ENCODE results near the gene ZKSCAN3.

Gene ZKSCAN3

DNA sequence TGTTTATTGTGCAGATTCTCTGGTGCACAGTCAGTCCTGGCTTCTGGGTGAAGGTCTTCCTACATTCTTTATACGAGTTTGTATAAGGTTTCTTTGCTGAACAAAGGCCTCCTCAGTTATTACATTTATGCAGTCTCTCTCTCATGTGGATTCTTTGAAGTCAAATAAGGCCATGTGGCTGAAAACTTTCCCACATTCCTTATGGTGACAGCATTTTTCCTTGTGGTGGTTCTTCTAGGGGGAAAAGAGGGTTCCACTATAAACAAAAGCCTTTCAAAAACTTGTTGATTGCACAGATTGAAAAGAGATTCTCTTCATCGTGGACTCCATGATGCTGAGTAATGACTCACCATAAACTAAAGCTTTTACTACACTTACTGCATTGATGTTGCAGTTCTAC lies 30.6 kb downstream of the ZKSCAN3 start:
- 0 out of 2 replicates have a peak overlapping the region, but pooled peaks have one; percentile 12 for H3K27ac ChIP-seq
- TF ChIP-seq CTCF (IDR thresholded peaks at IDR 0.05) (no peak), ZFX (IDR thresholded peaks at IDR 0.05; ENCODE audit: borderline replicate concordance) (no peak)

DNA sequence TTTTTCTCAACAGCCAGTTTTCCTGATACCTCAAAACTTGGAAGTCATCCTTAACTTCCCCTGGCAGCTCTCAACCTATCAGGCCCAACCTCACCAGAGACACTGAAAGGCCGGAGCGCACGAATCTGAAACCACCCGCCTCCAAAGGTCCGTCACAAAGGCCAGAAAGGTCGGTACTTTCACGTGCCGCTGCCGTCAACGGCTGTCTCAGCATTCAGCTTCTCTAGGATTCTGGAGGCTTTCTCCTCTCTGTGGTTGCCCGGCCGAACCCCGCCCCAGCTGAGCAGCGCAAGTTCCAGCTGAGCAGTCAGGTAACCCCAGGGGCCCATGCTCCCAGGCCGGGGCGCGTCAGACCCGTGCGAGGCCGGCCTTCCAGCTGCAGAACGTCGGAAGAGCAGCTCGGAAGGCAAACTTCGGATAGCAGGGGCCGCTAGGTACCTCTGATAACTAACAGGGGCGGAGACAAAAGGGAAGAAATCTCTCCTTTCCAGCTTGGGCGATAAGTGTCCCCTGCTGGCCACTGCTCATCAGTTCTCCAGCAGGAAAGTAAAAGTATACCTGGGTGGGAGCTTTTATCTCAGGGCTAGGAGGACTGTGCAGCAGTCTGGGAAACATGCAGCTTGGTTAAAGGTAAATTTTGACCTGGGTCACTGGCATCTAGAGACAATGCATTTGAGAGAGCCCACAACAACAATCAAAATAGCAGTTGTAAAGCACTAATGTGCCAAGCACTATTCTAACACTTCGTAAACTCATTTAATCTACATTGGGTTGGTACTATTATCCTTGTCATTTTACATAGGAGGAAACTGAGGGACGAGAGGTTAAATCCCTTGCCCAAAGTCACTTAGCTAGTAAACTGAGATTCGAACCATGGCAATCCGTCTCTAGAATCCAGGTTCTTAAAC lies 33.7 kb downstream of the ZKSCAN3 start:
- H3K27ac ChIP-seq = peak overlapping the region; percentile 32
- TF ChIP-seq ZFX (IDR thresholded peaks at IDR 0.05; ENCODE audit: borderline replicate concordance) (no peak), CTCF (IDR thresholded peaks at IDR 0.05) (peak; percentile 33)

GRCh38 chr6:28384143-28384533 lies 34.4 kb downstream of the ZKSCAN3 start:
- H3K27ac ChIP-seq = no peak overlapping the region

GRCh38 chr6:28390688-28391087 lies 40.9 kb downstream of the ZKSCAN3 start:
- TF ChIP-seq CTCF (IDR thresholded peaks at IDR 0.05) (no peak), ZFX (IDR thresholded peaks at IDR 0.05; ENCODE audit: borderline replicate concordance) (no peak)
- H3K27ac ChIP-seq = no peak overlapping the region

More at GRCh38 chr6:28384143-28384533, 34.4 kb downstream of the ZKSCAN3 start:
- TF ChIP-seq ZFX (IDR thresholded peaks at IDR 0.05; ENCODE audit: borderline replicate concordance) = no peak
- no peak for TF ChIP-seq CTCF (IDR thresholded peaks at IDR 0.05)

GRCh38 chr6:28393912-28394662 lies 44.3 kb downstream of the ZKSCAN3 start:
- TF ChIP-seq ZFX (IDR thresholded peaks at IDR 0.05; ENCODE audit: borderline replicate concordance) (no peak), CTCF (IDR thresholded peaks at IDR 0.05) (peak; percentile 40)
- H3K27ac ChIP-seq = no peak overlapping the region

DNA sequence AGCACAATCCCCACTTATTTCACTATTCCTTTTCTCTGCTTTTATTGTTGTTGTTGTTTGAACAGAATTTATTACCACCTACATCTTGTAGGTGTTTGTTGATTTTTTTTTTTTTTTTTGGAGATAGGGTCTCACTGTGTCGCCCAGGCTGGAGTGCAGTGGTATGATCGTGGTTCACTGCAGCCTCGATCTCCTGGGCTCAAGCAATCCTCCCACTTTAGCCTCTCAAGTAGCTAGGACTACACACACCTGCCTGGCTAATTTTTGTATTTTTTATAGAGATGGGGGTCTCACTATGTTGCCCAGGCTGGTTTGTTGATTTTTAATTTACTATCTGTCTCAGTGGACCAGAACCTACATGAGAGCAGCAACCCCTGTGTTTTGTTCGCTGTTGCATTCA lies 46.2 kb downstream of the ZKSCAN3 start:
- no peak for TF ChIP-seq CTCF (IDR thresholded peaks at IDR 0.05)
- TF ChIP-seq ZFX (IDR thresholded peaks at IDR 0.05; ENCODE audit: borderline replicate concordance) = no peak
- no peak overlapping the region for H3K27ac ChIP-seq

Data from 22Rv1 (cell line).